SU-DHL-6 (cell line): Measurements from ENCODE around the gene SCYL2.

ENCODE experiments used
- H2AFZ ChIP-seq: fragments of 200-600 bp; sonication (generic); 2 replicates; pipeline ENCODE4 v1.6.1; 2014; ENCODE audit warnings: low read depth, mild to moderate bottlenecking, moderate library complexity, mixed read lengths, antibody characterized with exemption, low read length; ENCODE audit not compliant: severe bottlenecking
- H3F3A ChIP-seq: fragments of 200-600 bp; shearing (Covaris generic); 2 replicates; pipeline ENCODE4 v1.6.0; 2016; ENCODE audit warnings: antibody characterized with exemption, mild to moderate bottlenecking; ENCODE audit not compliant: insufficient read depth
- H3K27ac ChIP-seq: fragments of 200-600 bp; sonication (generic); 2 replicates; pipeline ENCODE4 v1.5.1; 2016; ENCODE audit warnings: low read depth, mild to moderate bottlenecking, low read length, moderate library complexity, mixed read lengths
- H3K27me3 ChIP-seq: fragments of 200-600 bp; sonication (generic), shearing (Covaris generic); 2 replicates; pipeline ENCODE4 v1.6.0; 2014; ENCODE audit warnings: mild to moderate bottlenecking, low read length
- H3K36me3 ChIP-seq: fragments of 200-600 bp; sonication (generic); 2 replicates; pipeline ENCODE4 v1.6.1; 2014; ENCODE audit warnings: mild to moderate bottlenecking, low read length, mixed read lengths
- H3K4me2 ChIP-seq: fragments of 300-600, 200-600 bp; shearing (Covaris generic), sonication (generic); 2 replicates; pipeline ENCODE4 v1.6.0; 2014; ENCODE audit warnings: low read length, low read depth, mild to moderate bottlenecking; ENCODE audit not compliant: poor library complexity, severe bottlenecking
- H3K4me3 ChIP-seq: fragments of 200-600 bp; sonication (generic); 2 replicates; pipeline ENCODE4 v1.5.1; 2014; ENCODE audit warnings: antibody characterized with exemption, low read length, mild to moderate bottlenecking, mixed read lengths; ENCODE audit not compliant: insufficient read depth, poor library complexity, severe bottlenecking
- H3K79me2 ChIP-seq: fragments of 200-600 bp; sonication (generic); 2 replicates; pipeline ENCODE4 v1.6.1; 2014; ENCODE audit warnings: mild to moderate bottlenecking, low read length, moderate library complexity; ENCODE audit not compliant: insufficient read depth
- H3K9ac ChIP-seq: fragments of 200-600 bp; sonication (generic); 2 replicates; pipeline ENCODE4 v1.7.0; 2014; ENCODE audit warnings: mild to moderate bottlenecking, low read length
- H3K9me2 ChIP-seq: fragments of 200-600 bp; sonication (generic); replicated peaks from 2 replicates; pipeline ENCODE4 v1.6.1; 2014; ENCODE audit warnings: low read length; ENCODE audit not compliant: insufficient read depth
- H3K9me3 ChIP-seq: fragments of 200-600 bp; sonication (generic); 2 replicates; pipeline ENCODE4 v1.6.1; 2014; ENCODE audit warnings: low read length, mixed read lengths; ENCODE audit not compliant: insufficient read depth
- H4K20me1 ChIP-seq: fragments of 200-600 bp; sonication (generic); 2 replicates; pipeline ENCODE4 v1.6.1; 2014; ENCODE audit warnings: low read depth, mild to moderate bottlenecking, antibody characterized with exemption, low read length, moderate library complexity, mixed read lengths
- CTCF ChIP-seq: fragments of 200-600 bp; sonication (generic); IDR thresholded peaks from one replicate; pipeline ENCODE4 v1.5.1; 2017; ENCODE audit warnings: antibody characterized with exemption, mild to moderate bottlenecking, low read length, moderate library complexity; ENCODE audit not compliant: insufficient read depth, poor library complexity, severe bottlenecking
- EZH2phosphoT487 ChIP-seq: fragments of 200-600 bp; sonication (generic), shearing (Covaris generic); conservative IDR thresholded peaks from 2 replicates; pipeline ENCODE4 v1.6.1; 2018; ENCODE audit warnings: mild to moderate bottlenecking, antibody characterized with exemption, low read length, moderate library complexity, mixed read lengths

Gene SCYL2

GRCh38 chr12:100317371-100317770, 50.4 kb downstream of the SCYL2 start:
- no peaks in the 10 kb centered on the region for H3K9me2 ChIP-seq
- H3K4me2 ChIP-seq: no peak overlapping the region
- no peak overlapping the region for H2AFZ ChIP-seq
- H3K27me3 ChIP-seq: no peaks in the 10 kb centered on the region
- no peak overlapping the region for H3K9ac ChIP-seq
- TF ChIP-seq EZH2phosphoT487 (no peak), CTCF (no peak)
- no peaks in the 10 kb centered on the region for H3F3A ChIP-seq
- H4K20me1 ChIP-seq: no peaks in the 10 kb centered on the region
- no peak overlapping the region for H3K4me3 ChIP-seq
- H3K79me2 ChIP-seq: no peaks in the 10 kb centered on the region
- no peaks in the 10 kb centered on the region for H3K9me3 ChIP-seq
- peaks cover 4% of the 10 kb centered on the region; the same call in 1 of the 2 replicates for H3K36me3 ChIP-seq
- H3K27ac ChIP-seq: no peak overlapping the region

- no peaks in the 10 kb centered on the region for H4K20me1 ChIP-seq
- peaks cover 28% of the 10 kb centered on the region; the same call in 1 of the 2 replicates for H3K36me3 ChIP-seq
- no peak overlapping the region for H3K9ac ChIP-seq
- no peaks in the 10 kb centered on the region for H3F3A ChIP-seq
- H3K27me3 ChIP-seq: no peaks in the 10 kb centered on the region
- no peak overlapping the region for H3K4me2 ChIP-seq
- H2AFZ ChIP-seq: no peak overlapping the region
- no peaks in the 10 kb centered on the region for H3K9me3 ChIP-seq
- H3K4me3 ChIP-seq: no peak overlapping the region
- no peaks in the 10 kb centered on the region for H3K9me2 ChIP-seq
- no peaks in the 10 kb centered on the region for H3K79me2 ChIP-seq
- H3K27ac ChIP-seq: no peak overlapping the region
- TF ChIP-seq CTCF (no peak), EZH2phosphoT487 (no peak)
These were observed 57.5 kb downstream of the SCYL2 start for GRCh38 chr12:100324498-100324897.

GRCh38 chr12:100326208-100326607, 59.2 kb downstream of the SCYL2 start:
- H3K36me3 ChIP-seq: peaks cover 30% of the 10 kb centered on the region; the same call in 1 of the 2 replicates
- no peak overlapping the region for H2AFZ ChIP-seq
- H3K9me3 ChIP-seq: no peaks in the 10 kb centered on the region
- no peak overlapping the region for H3K4me2 ChIP-seq
- no peak overlapping the region for H3K27ac ChIP-seq
- no peaks in the 10 kb centered on the region for H4K20me1 ChIP-seq
- no peak overlapping the region for H3K4me3 ChIP-seq
- no peaks in the 10 kb centered on the region for H3K27me3 ChIP-seq
- no peaks in the 10 kb centered on the region for H3K79me2 ChIP-seq
- no peak overlapping the region for H3K9ac ChIP-seq
- no peaks in the 10 kb centered on the region for H3F3A ChIP-seq
- H3K9me2 ChIP-seq: no peaks in the 10 kb centered on the region
- TF ChIP-seq CTCF (no peak), EZH2phosphoT487 (no peak)
